Fibroblast of mammary gland (primary cell): ENCODE results near the gene DPPA4.

Experiments
- DNase-seq: peaks from one replicate; pipeline ENCODE4 v3.0.0-alpha.2; 2010; ENCODE audit warnings: low read depth
- H3K4me3 ChIP-seq: 2 replicates; pipeline ENCODE4 v1.5.1; 2011; ENCODE audit warnings: low read depth, mild to moderate bottlenecking, low read length, moderate library complexity; ENCODE audit not compliant: control insufficient read depth
- CTCF ChIP-seq: conservative IDR thresholded peaks from 2 replicates; pipeline ENCODE4 v1.5.1; 2011; ENCODE audit warnings: low read depth, low read length, inconsistent platforms; ENCODE audit not compliant: control insufficient read depth, insufficient read depth

The DPPA4 gene

DNA sequence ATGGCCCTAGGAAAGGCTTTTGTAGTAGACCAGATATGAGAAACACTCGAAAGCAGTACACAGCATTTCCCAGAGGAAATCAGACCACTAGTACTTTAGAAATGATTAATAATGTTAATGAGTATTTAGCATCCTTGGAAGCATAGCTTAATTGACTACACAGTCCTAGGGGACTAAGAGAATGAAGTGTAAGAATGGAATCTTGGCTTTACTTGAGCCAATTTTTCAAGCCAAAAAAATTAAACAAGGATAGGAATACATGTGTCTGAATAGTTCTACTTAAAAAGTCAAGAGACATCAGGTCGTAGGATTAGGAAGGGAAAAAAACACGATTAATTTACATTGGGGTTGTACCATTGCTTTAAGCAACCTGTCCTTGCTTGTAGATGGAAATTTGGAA lies 59.2 kb downstream of the DPPA4 start:
- no peak for DNase-seq
- TF ChIP-seq CTCF, result no peak
- H3K4me3 ChIP-seq, result no peak overlapping the region
